KMS-11 (cell line): ENCODE data around the gene MEGF8.
A peak's percentile ranks its signal among the peaks of the same experiment; 100 is the strongest.

Source experiments
- H2AFZ ChIP-seq: fragments of 200-600 bp; sonication (generic); 2 replicates; pipeline ENCODE4 v1.6.1; 2016; ENCODE audit warnings: antibody characterized with exemption, mixed run types, low read depth
- H3K27ac ChIP-seq: fragments of 200-600 bp; sonication (generic); 2 replicates; pipeline ENCODE4 v1.6.1; 2016; ENCODE audit warnings: mild to moderate bottlenecking, mixed run types
- H3K27me3 ChIP-seq: fragments of 200-600 bp; sonication (generic); 2 replicates; pipeline ENCODE4 v1.6.1; 2017; ENCODE audit warnings: mild to moderate bottlenecking, low read depth, mixed run types, moderate library complexity; ENCODE audit not compliant: insufficient read depth
- H3K36me3 ChIP-seq: fragments of 200-600 bp; sonication (generic); 2 replicates; pipeline ENCODE4 v1.6.1; 2017; ENCODE audit warnings: mild to moderate bottlenecking, mixed run types; ENCODE audit not compliant: insufficient read depth
- H3K4me1 ChIP-seq: fragments of 200-600 bp; sonication (generic); 2 replicates; pipeline ENCODE4 v1.6.1; 2016; ENCODE audit warnings: mild to moderate bottlenecking, low read depth, mixed run types; ENCODE audit not compliant: poor library complexity, severe bottlenecking
- H3K4me2 ChIP-seq: fragments of 200-600 bp; sonication (generic); 2 replicates; pipeline ENCODE4 v1.7.0; 2016; ENCODE audit warnings: mild to moderate bottlenecking, mixed run types
- H3K4me3 ChIP-seq: fragments of 200-600 bp; sonication (generic); IDR thresholded peaks from 2 replicates; pipeline ENCODE4 v1.6.1; 2017; ENCODE audit warnings: low read depth, low read length, mixed read lengths; ENCODE audit not compliant: insufficient read depth
- H3K79me2 ChIP-seq: fragments of 200-600 bp; sonication (generic); 2 replicates; pipeline ENCODE4 v1.6.1; 2016; ENCODE audit warnings: low read depth, mixed run types; ENCODE audit not compliant: insufficient read depth
- H3K9ac ChIP-seq: fragments of 200-600 bp; sonication (generic); 2 replicates; pipeline ENCODE4 v1.6.1; 2016; ENCODE audit warnings: mild to moderate bottlenecking, mixed run types
- H4K20me1 ChIP-seq: fragments of 200-600 bp; sonication (generic); 2 replicates; pipeline ENCODE4 v1.6.1; 2016; ENCODE audit warnings: mild to moderate bottlenecking, mixed run types; ENCODE audit not compliant: insufficient read depth
- CTCF ChIP-seq: fragments of 200-600 bp; sonication (generic); conservative IDR thresholded peaks from 2 replicates; pipeline ENCODE4 v1.6.1; 2017; ENCODE audit warnings: low read depth, mild to moderate bottlenecking, antibody characterized with exemption, low read length, moderate library complexity, mixed read lengths

Gene MEGF8

GRCh38 chr19:42394751-42395150 is 69.3 kb downstream of the MEGF8 start:
- no peaks in the 10 kb centered on the region for H4K20me1 ChIP-seq
- no peak overlapping the region for H3K27ac ChIP-seq
- peaks cover 11% of the 10 kb centered on the region for H3K4me1 ChIP-seq
- peaks cover 21% of the 10 kb centered on the region for H3K27me3 ChIP-seq
- no peak overlapping the region for H2AFZ ChIP-seq
- H3K36me3 ChIP-seq, result no peaks in the 10 kb centered on the region
- no peak for TF ChIP-seq CTCF
- no peak overlapping the region for H3K4me3 ChIP-seq
- H3K9ac ChIP-seq, result no peak overlapping the region
- no peaks in the 10 kb centered on the region for H3K79me2 ChIP-seq
- H3K4me2 ChIP-seq, result no peak overlapping the region

GRCh38 chr19:42396381-42397262 is 71.2 kb downstream of the MEGF8 start:
- H3K27me3 ChIP-seq, result peaks cover 4% of the 10 kb centered on the region; the same call in 1 of the 2 replicates
- no peaks in the 10 kb centered on the region for H3K36me3 ChIP-seq
- H3K4me2 ChIP-seq, result peak overlapping the region; percentile 100
- H3K9ac ChIP-seq, result peak overlapping the region; percentile 44
- H3K79me2 ChIP-seq, result no peaks in the 10 kb centered on the region
- no peak overlapping the region for H3K4me3 ChIP-seq
- H3K27ac ChIP-seq, result peak overlapping the region; percentile 26
- TF ChIP-seq CTCF, result no peak
- no peaks in the 10 kb centered on the region for H4K20me1 ChIP-seq
- H3K4me1 ChIP-seq, result peaks cover 11% of the 10 kb centered on the region
- peak overlapping the region; percentile 38 for H2AFZ ChIP-seq

- Histone ChIP-seq H4K20me1 (no peaks in the 10 kb centered on the region), H3K4me2 (peak overlapping the region; percentile 100), H3K27ac (no peak overlapping the region), H3K27me3 (no peaks in the 10 kb centered on the region; the same call in 1 of the 2 replicates), H3K4me1 (peaks cover 11% of the 10 kb centered on the region), H2AFZ (peak overlapping the region; percentile 38), H3K4me3 (no peak overlapping the region), H3K9ac (peak overlapping the region; percentile 44), H3K79me2 (no peaks in the 10 kb centered on the region), H3K36me3 (no peaks in the 10 kb centered on the region)
- TF ChIP-seq CTCF, result no peak
Measured at GRCh38 chr19:42397263-42398166, 72.1 kb downstream of the MEGF8 start.

GRCh38 chr19:42400404-42400803 is 75.0 kb downstream of the MEGF8 start:
- no peaks in the 10 kb centered on the region for H3K79me2 ChIP-seq
- H3K4me1 ChIP-seq, result peaks cover 11% of the 10 kb centered on the region
- no peak overlapping the region for H3K4me2 ChIP-seq

More at GRCh38 chr19:42400404-42400803, 75.0 kb downstream of the MEGF8 start:
- TF ChIP-seq CTCF, result no peak
- Histone ChIP-seq H3K27me3 (no peaks in the 10 kb centered on the region), H4K20me1 (no peaks in the 10 kb centered on the region), H3K9ac (no peak overlapping the region), H3K4me3 (no peak overlapping the region), H3K27ac (no peak overlapping the region), H2AFZ (no peak overlapping the region), H3K36me3 (no peaks in the 10 kb centered on the region)
